HepG2 (cell line): Measurements from ENCODE around the gene MAP3K5. TPM values are rescaled to one million over a fixed set of nuclear protein-coding genes. Genes with fewer than 3 reads are reported as not detected.

ENCODE experiments used
- ATAC-seq: fragments of 200-7000 bp; cut with Tn5 transposase; 3 replicates; pipeline ENCODE4 v1.9.1; 2020; ENCODE audit warnings: mild to moderate bottlenecking, moderate library complexity
- BruUV-seq: library from RNA; stranded (reverse); fragments of 400-500 nt; replicated peaks from 2 replicates; lab custom pipeline; 2021; lab: Mats Ljungman, UMichigan
- CTCF ChIA-PET: fragments of 300-600 bp; formaldehyde crosslinking; extraction: SDS; loops from one replicate; lab custom pipeline; 2021; ENCODE audit warnings: low total read pairs, inconsistent platforms, low intra/inter-chr PET ratio; lab: Yijun Ruan, JAX
- POLR2A ChIA-PET: fragments of 350-600 bp; sonication (Branson Sonifier 250); formaldehyde crosslinking; loops from one replicate; lab custom pipeline; 2020; ENCODE audit warnings: antibody characterized with exemption, inconsistent platforms; lab: Yijun Ruan, JAX
- DNase-seq: peaks from one replicate; pipeline ENCODE4 v3.0.0-alpha.2; 2015; ENCODE audit warnings: low spot score
- FAIRE-seq: peaks from 3 replicates; lab custom pipeline; 2011; peaks lifted over from hg19 to GRCh38; lab: Jason Lieb, UNC
- H2AFZ ChIP-seq: one replicate; pipeline ENCODE4 v1.6.1; 2011; ENCODE audit warnings: low read length, inconsistent platforms
- H3K27ac ChIP-seq: fragments of 300-600 bp; 3 replicates; pipeline ENCODE4 v1.8.0; 2011; ENCODE audit warnings: mixed run types, mild to moderate bottlenecking, mixed read lengths, low read length, inconsistent platforms; ENCODE audit not compliant: insufficient read depth; ENCODE audit errors: extremely low read length
- H3K27me3 ChIP-seq, 2 experiments: fragments of 200-600 bp in 1 of 2; 2 replicates in 1 of 2; 3 replicates in 1 of 2; pipeline versions ENCODE4 v1.6.0 to v1.8.0; 2011; ENCODE audit warnings: low read length in 2 of 2, mild to moderate bottlenecking in 2 of 2, moderate library complexity in 2 of 2, inconsistent platforms in 1 of 2; ENCODE audit not compliant: insufficient read depth in 2 of 2, control insufficient read depth in 1 of 2
- H3K36me3 ChIP-seq, 2 experiments: fragments of 200-600 bp in 1 of 2; replicated peaks in 1 of 2; 2 replicates in 1 of 2; 3 replicates in 1 of 2; pipeline versions ENCODE4 v1.5.1 to v1.8.0; 2011; ENCODE audit warnings: low read length in 2 of 2, inconsistent platforms in 1 of 2; ENCODE audit not compliant: insufficient read depth in 2 of 2, control insufficient read depth in 1 of 2
- H3K4me1 ChIP-seq: 2 replicates; pipeline ENCODE4 v1.5.1; 2012; ENCODE audit warnings: low read length, inconsistent platforms; ENCODE audit not compliant: insufficient read depth
- H3K4me2 ChIP-seq: 2 replicates; pipeline ENCODE4 v1.6.0; 2011; ENCODE audit warnings: low read depth, low read length, inconsistent platforms
- H3K4me3 ChIP-seq, 3 experiments: fragments of 200-600 bp in 1 of 3; sonication (generic), shearing (Covaris generic) in 1 of 3; replicated peaks in 1 of 3; 2 replicates each; pipeline ENCODE4 v1.5.1; 2011 to 2016; ENCODE audit warnings: low read length in 3 of 3, inconsistent platforms in 2 of 3, low read depth in 2 of 3, mild to moderate bottlenecking in 2 of 3, control low read depth in 1 of 3, mixed read lengths in 1 of 3; ENCODE audit not compliant: insufficient read depth in 1 of 3
- H3K79me2 ChIP-seq: one replicate; pipeline ENCODE4 v1.6.1; 2011; ENCODE audit warnings: low read length, inconsistent platforms; ENCODE audit not compliant: insufficient read depth
- H3K9ac ChIP-seq: 2 replicates; pipeline ENCODE4 v1.6.0; 2011; ENCODE audit warnings: mild to moderate bottlenecking, low read depth, low read length, inconsistent platforms; ENCODE audit not compliant: insufficient read depth
- H3K9me3 ChIP-seq: 2 replicates; pipeline ENCODE4 v1.5.1; 2012; ENCODE audit warnings: mild to moderate bottlenecking, low read length
- H4K20me1 ChIP-seq: 2 replicates; pipeline ENCODE4 v1.6.0; 2011; ENCODE audit warnings: inconsistent platforms, mild to moderate bottlenecking, low read length, moderate library complexity; ENCODE audit not compliant: insufficient read depth
- KLF16 ChIP-seq, 2 experiments: sonication (generic) in 1 of 2; formaldehyde crosslinking in 1 of 2; IDR thresholded peaks; 2 replicates each; pipeline versions ENCODE4 v1.6.1 to v1.8.0; 2016 to 2023; ENCODE audit warnings: missing genetic modification reagents in 2 of 2, missing compliant biosample characterization in 1 of 2
- POLR2AphosphoS5 ChIP-seq: IDR thresholded peaks from 2 replicates; pipeline ENCODE4 v1.6.1; 2012; ENCODE audit warnings: low read depth, low read length
- REL ChIP-seq: sonication (generic); formaldehyde crosslinking; conservative IDR thresholded peaks from 2 replicates; pipeline ENCODE4 v1.8.0; 2022; ENCODE audit warnings: mild to moderate bottlenecking, missing genetic modification reagents, moderate library complexity
- ZBTB7B ChIP-seq: sonication (generic); formaldehyde crosslinking; IDR thresholded peaks from 2 replicates; pipeline ENCODE4 v1.4.0; 2020; ENCODE audit warnings: missing genetic modification reagents
- ZNF20 ChIP-seq: sonication (generic); formaldehyde crosslinking; IDR thresholded peaks from 2 replicates; pipeline ENCODE4 v1.4.0; 2020; ENCODE audit warnings: mild to moderate bottlenecking, moderate library complexity, missing genetic modification reagents
- WGBS: methylation state at CpG from one replicate; pipeline ENCODE4 v1.1.6; 2017; ENCODE audit warnings: low lambda C conversion rate; 5-methylcytosine and 5-hydroxymethylcytosine counted together
- in situ Hi-C: cut with HindIII; loops from 2 replicates; pipeline ENCODE4 v1.10.0; 2017; ENCODE audit warnings: low pct_unique_long_range_greater_than_20kb; ENCODE audit not compliant: extremely low pct_ligation_motif_present
- intact Hi-C: fragments of 100-400 bp; cut with micrococcal nuclease; formaldehyde crosslinking; loops from one replicate; pipeline ENCODE4 v1.10.0; 2022; ENCODE audit not compliant: unreplicated experiment
- polyA plus RNA-seq, 8 experiments: library from polyadenylated mRNA; depleted of rRNA in 3 of 8; stranded (reverse) in 7 of 8; unstranded in 1 of 8; fragments of >200 nt; fragmentation: Illumina TruSeq in 4 of 8; extraction: Trizol in 4 of 8; gene quantifications; 2 replicates each; pipeline versions ENCODE4 v1.2.1 to v1.2.3, GENCODE V29; 2011 to 2016; ENCODE audit warnings: low read depth in 4 of 8, missing spikeins in 1 of 8, mixed read lengths in 1 of 8; ENCODE audit not compliant: insufficient read depth in 1 of 8
- total RNA-seq, 5 experiments: library from RNA; depleted of rRNA; stranded (reverse); fragments of >200 nt; fragmentation: Illumina TruSeq; extraction: Trizol; gene quantifications; 2 replicates each; pipeline ENCODE4 v1.2.3, GENCODE V29; 2016; ENCODE audit warnings: low read depth in 1 of 5
- TF ChIP-seq, protein P1 (sequence below): sonication (generic); formaldehyde crosslinking; conservative IDR thresholded peaks from 2 replicates; pipeline ENCODE4 v1.4.0; 2020; ENCODE audit warnings: missing genetic modification reagents
- TF ChIP-seq, protein P2 (sequence below): sonication (generic); formaldehyde crosslinking; IDR thresholded peaks from 2 replicates; pipeline ENCODE4 v1.5.0; 2020; ENCODE audit warnings: missing genetic modification reagents
- TF ChIP-seq, protein P3 (sequence below): IDR thresholded peaks from 2 replicates; pipeline ENCODE4 v1.6.1; 2016
- TF ChIP-seq, protein P4 (sequence below): sonication (generic); formaldehyde crosslinking; IDR thresholded peaks from 2 replicates; pipeline ENCODE4 v1.4.0; 2020; ENCODE audit warnings: missing genetic modification reagents

Gene MAP3K5
- total and polyA plus RNA-seq, 2 of the 13 experiments (the other 11 are each of a cell fraction or from before 2014, with no cell fraction given) = not detected

DNA sequence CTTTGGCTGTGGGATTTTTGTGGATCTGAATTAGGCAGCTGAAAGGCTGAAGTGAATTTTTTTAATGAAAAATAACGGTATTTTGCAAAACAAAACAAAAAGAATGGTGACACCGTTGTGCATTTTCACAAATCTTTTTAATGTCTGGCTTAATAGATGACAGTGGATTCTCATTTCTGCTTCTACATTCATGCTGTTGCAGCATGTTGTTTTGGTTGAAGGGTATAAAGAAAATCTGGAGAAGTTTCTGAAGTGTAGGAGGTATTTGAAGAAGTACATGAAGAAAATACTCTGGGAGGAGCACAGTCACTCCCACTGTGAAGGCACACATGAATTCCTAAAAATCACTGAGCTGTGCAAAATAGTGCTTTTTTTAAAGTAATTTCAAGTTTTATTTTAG, 3.1 kb upstream of the MAP3K5 start:
- ChIA-PET CTCF (no interaction called here), POLR2A (no interaction called here)
- TF ChIP-seq ZNF20 (CRISPR knock-in tag) = no peak
- TF ChIP-seq POLR2AphosphoS5 = no peak
- TF ChIP-seq, protein P1, sequence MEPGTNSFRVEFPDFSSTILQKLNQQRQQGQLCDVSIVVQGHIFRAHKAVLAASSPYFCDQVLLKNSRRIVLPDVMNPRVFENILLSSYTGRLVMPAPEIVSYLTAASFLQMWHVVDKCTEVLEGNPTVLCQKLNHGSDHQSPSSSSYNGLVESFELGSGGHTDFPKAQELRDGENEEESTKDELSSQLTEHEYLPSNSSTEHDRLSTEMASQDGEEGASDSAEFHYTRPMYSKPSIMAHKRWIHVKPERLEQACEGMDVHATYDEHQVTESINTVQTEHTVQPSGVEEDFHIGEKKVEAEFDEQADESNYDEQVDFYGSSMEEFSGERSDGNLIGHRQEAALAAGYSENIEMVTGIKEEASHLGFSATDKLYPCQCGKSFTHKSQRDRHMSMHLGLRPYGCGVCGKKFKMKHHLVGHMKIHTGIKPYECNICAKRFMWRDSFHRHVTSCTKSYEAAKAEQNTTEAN (CRISPR knock-in tag) = no peak
- TF ChIP-seq KLF16 (CRISPR knock-in tag; IDR thresholded peaks at IDR 0.05) = no peak
- TF ChIP-seq, protein P2, sequence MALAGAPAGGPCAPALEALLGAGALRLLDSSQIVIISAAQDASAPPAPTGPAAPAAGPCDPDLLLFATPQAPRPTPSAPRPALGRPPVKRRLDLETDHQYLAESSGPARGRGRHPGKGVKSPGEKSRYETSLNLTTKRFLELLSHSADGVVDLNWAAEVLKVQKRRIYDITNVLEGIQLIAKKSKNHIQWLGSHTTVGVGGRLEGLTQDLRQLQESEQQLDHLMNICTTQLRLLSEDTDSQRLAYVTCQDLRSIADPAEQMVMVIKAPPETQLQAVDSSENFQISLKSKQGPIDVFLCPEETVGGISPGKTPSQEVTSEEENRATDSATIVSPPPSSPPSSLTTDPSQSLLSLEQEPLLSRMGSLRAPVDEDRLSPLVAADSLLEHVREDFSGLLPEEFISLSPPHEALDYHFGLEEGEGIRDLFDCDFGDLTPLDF (CRISPR knock-in tag) = no peak
- TF ChIP-seq ZBTB7B (CRISPR knock-in tag) = no peak
- TF ChIP-seq, protein P3, sequence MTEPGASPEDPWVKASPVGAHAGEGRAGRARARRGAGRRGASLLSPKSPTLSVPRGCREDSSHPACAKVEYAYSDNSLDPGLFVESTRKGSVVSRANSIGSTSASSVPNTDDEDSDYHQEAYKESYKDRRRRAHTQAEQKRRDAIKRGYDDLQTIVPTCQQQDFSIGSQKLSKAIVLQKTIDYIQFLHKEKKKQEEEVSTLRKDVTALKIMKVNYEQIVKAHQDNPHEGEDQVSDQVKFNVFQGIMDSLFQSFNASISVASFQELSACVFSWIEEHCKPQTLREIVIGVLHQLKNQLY (CRISPR knock-in tag) = no peak
- TF ChIP-seq, protein P4, sequence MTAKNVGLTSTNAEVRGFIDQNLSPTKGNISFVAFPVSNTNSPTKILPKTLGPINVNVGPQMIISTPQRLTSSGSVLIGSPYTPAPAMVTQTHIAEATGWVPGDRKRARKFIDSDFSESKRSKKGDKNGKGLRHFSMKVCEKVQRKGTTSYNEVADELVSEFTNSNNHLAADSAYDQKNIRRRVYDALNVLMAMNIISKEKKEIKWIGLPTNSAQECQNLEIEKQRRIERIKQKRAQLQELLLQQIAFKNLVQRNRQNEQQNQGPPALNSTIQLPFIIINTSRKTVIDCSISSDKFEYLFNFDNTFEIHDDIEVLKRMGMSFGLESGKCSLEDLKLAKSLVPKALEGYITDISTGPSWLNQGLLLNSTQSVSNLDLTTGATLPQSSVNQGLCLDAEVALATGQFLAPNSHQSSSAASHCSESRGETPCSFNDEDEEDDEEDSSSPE (CRISPR knock-in tag) = no peak
- no peak for TF ChIP-seq REL (CRISPR knock-in tag)
- no TSS peak for BruUV-seq
- Histone ChIP-seq H3K27ac (no peak overlapping the region), H3K4me3 (no peak overlapping the region), H2AFZ (no peak overlapping the region), H3K4me2 (no peak overlapping the region), H3K4me1 (peaks cover 18% of the 10 kb centered on the region), H4K20me1 (no peaks in the 10 kb centered on the region), H3K9me3 (no peaks in the 10 kb centered on the region), H3K36me3 (no peaks in the 10 kb centered on the region), H3K9ac (no peak overlapping the region), H3K27me3 (peaks cover 1 to 46% of the 10 kb centered on the region in 2 experiments; a peak in 4 of 5 replicates), H3K79me2 (no peaks in the 10 kb centered on the region)
- no peak for FAIRE-seq
- intact Hi-C loops = loop anchor here (10.0 kb wide), 1 partner anchor 211 kb away; no protein-coding TSS in a partner anchor
- ATAC-seq = no peak
- in situ Hi-C loops = no loop called here
- under 1% methylated on average over 2 of the region's 2 CpGs for WGBS
- no peak for DNase-seq
